SK-N-SH treated with all-trans-retinoic acid at 6 μM for 48 hours (cell line): Measurements from ENCODE around the gene DOK6.

Experiments used
- ATAC-seq: fragments of 200-7000 bp; cut with Tn5 transposase; 3 replicates; pipeline ENCODE4 v1.9.1; 2020; ENCODE audit warnings: mild to moderate bottlenecking, moderate library complexity
- BACH2 ChIP-seq: fragments of 250-450 bp; sonication (Bioruptor Pico); IDR thresholded peaks from 2 replicates; pipeline ENCODE4 v1.9.0; 2021; ENCODE audit warnings: mild to moderate bottlenecking, borderline replicate concordance
- CREB5 ChIP-seq: fragments of 250-450 bp; sonication (Bioruptor Pico); IDR thresholded peaks from 2 replicates; pipeline ENCODE4 v1.5.1; 2020; ENCODE audit warnings: low read depth, mild to moderate bottlenecking, moderate library complexity
- CSDC2 ChIP-seq: fragments of 250-450 bp; sonication (Bioruptor Pico); IDR thresholded peaks from 2 replicates; pipeline ENCODE4 v1.5.0; 2020; ENCODE audit warnings: mild to moderate bottlenecking, moderate library complexity
- CSRNP3 ChIP-seq: fragments of 250-450 bp; sonication (Bioruptor Pico); IDR thresholded peaks from 2 replicates; pipeline ENCODE4 v1.5.1; 2021; ENCODE audit warnings: mild to moderate bottlenecking, moderate library complexity
- ESRRG ChIP-seq: fragments of 250-450 bp; sonication (Bioruptor Pico); IDR thresholded peaks from 2 replicates; pipeline ENCODE4 v1.6.1; 2021; ENCODE audit warnings: mild to moderate bottlenecking
- PPARA ChIP-seq: fragments of 250-450 bp; sonication (Bioruptor Pico); IDR thresholded peaks from 2 replicates; pipeline ENCODE4 v1.5.0; 2020; ENCODE audit warnings: mild to moderate bottlenecking, borderline replicate concordance
- SNAI2 ChIP-seq: fragments of 250-450 bp; sonication (Bioruptor Pico); IDR thresholded peaks from 2 replicates; pipeline ENCODE4 v1.5.0; 2020; ENCODE audit warnings: mild to moderate bottlenecking, moderate library complexity
- TOX ChIP-seq: fragments of 250-450 bp; sonication (Bioruptor Pico); IDR thresholded peaks from 2 replicates; pipeline ENCODE4 v1.8.0; 2021; ENCODE audit warnings: mild to moderate bottlenecking, moderate library complexity, borderline replicate concordance
- TSHZ2 ChIP-seq: fragments of 250-450 bp; sonication (Bioruptor Pico); IDR thresholded peaks from 2 replicates; pipeline ENCODE4 v1.5.0; 2020; ENCODE audit warnings: mild to moderate bottlenecking, moderate library complexity
- ZFP30 ChIP-seq: fragments of 450-650 bp; formaldehyde crosslinking; IDR thresholded peaks from 2 replicates; pipeline ENCODE4 v1.5.0; 2022; ENCODE audit warnings: mild to moderate bottlenecking, moderate library complexity
- ZNF565 ChIP-seq: fragments of 450-650 bp; formaldehyde crosslinking; conservative IDR thresholded peaks from 2 replicates; pipeline ENCODE4 v1.5.0; 2020; ENCODE audit warnings: low read depth, mild to moderate bottlenecking, moderate library complexity
- TF ChIP-seq, protein P1 (sequence below): fragments of 250-450 bp; sonication (Bioruptor Pico); IDR thresholded peaks from 2 replicates; pipeline ENCODE4 v1.8.0; 2020; ENCODE audit warnings: mild to moderate bottlenecking, moderate library complexity, borderline replicate concordance
- TF ChIP-seq, protein P2 (sequence below): fragments of 250-450 bp; sonication (Bioruptor Pico); IDR thresholded peaks from 2 replicates; pipeline ENCODE4 v1.8.0; 2021; ENCODE audit warnings: low read depth, mild to moderate bottlenecking, moderate library complexity, borderline replicate concordance

Gene DOK6

GRCh38 chr18:69596345-69596744, 195.7 kb downstream of the DOK6 start (continued):
- TF ChIP-seq, protein P1, sequence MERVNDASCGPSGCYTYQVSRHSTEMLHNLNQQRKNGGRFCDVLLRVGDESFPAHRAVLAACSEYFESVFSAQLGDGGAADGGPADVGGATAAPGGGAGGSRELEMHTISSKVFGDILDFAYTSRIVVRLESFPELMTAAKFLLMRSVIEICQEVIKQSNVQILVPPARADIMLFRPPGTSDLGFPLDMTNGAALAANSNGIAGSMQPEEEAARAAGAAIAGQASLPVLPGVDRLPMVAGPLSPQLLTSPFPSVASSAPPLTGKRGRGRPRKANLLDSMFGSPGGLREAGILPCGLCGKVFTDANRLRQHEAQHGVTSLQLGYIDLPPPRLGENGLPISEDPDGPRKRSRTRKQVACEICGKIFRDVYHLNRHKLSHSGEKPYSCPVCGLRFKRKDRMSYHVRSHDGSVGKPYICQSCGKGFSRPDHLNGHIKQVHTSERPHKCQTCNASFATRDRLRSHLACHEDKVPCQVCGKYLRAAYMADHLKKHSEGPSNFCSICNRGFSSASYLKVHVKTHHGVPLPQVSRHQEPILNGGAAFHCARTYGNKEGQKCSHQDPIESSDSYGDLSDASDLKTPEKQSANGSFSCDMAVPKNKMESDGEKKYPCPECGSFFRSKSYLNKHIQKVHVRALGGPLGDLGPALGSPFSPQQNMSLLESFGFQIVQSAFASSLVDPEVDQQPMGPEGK = no peak
- TF ChIP-seq CREB5 (no peak), SNAI2 (CRISPR knock-in tag) (no peak), TOX (CRISPR knock-in tag) (no peak), PPARA (CRISPR knock-in tag) (no peak), BACH2 (no peak)

DNA sequence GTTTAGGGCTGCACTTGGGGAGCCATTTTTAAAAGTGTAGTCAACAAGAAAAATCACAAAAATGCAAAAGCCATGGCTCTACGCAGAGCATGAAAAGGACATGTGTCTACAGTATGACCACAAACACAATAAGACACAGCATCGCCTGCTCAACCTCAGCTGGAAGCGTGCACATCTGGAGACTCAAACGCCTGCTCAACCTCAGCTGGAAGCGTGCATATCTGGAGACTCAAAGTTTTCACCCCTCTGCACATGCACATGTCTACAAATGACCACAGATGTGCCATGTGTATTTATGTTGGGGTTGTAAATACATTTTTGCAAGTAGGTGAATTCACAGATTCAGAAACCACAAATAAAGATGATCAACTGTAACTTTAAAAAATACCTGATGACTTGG, 196.9 kb downstream of the DOK6 start:
- TF ChIP-seq TSHZ2 = no peak
- ATAC-seq = no peak

DNA sequence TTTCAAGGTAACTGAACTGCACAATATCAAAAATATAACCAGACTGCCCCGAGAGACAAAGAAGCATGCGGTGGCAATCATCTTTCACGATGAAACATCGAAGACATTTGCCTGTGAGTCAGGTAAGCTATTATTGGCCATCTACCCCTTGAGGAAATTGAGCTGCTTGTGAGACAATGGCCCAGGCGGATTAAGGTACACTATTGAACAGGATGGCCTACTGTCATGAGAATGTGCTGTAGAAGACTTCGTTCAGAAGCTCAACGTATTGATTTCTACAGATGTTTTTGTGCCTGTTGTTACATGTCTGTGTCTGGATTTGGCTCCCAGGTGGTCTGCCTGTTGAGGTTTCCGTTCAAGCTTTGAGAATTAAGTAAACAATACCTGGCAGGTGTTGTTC, 198.7 kb downstream of the DOK6 start:
- no peak for TF ChIP-seq ZNF565 (CRISPR knock-in tag)
- no peak for TF ChIP-seq CREB5
- no peak for TF ChIP-seq CSDC2 (CRISPR knock-in tag)
- TF ChIP-seq TSHZ2 = no peak
- TF ChIP-seq, protein P1 = no peak
- no peak for TF ChIP-seq ZFP30
- TF ChIP-seq CSRNP3 (CRISPR knock-in tag) = no peak
- no peak for TF ChIP-seq ESRRG (CRISPR knock-in tag)
- ATAC-seq = no peak

DNA sequence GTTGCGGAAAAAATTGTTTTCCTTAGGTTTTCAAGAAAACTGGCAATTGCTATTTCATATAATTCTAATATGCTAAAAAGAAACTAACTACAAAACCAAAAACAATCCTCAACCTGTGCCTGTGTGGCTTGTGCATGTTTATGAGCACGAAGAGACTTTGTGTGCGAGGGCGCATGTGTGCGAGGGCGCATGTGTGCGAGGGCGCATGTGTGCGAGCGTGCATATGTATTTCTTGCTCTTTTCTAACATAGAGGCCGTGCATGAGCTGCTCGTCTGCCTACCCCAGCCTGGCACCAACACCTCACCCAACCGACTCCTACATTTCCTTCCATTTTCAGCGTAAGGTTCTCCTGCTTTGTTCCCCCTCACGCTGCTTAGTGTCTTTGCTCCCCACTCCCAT, 211.6 kb downstream of the DOK6 start:
- TF ChIP-seq CREB5 (no peak), PPARA (CRISPR knock-in tag) (no peak), CSDC2 (CRISPR knock-in tag) (no peak)
- TF ChIP-seq, protein P2, sequence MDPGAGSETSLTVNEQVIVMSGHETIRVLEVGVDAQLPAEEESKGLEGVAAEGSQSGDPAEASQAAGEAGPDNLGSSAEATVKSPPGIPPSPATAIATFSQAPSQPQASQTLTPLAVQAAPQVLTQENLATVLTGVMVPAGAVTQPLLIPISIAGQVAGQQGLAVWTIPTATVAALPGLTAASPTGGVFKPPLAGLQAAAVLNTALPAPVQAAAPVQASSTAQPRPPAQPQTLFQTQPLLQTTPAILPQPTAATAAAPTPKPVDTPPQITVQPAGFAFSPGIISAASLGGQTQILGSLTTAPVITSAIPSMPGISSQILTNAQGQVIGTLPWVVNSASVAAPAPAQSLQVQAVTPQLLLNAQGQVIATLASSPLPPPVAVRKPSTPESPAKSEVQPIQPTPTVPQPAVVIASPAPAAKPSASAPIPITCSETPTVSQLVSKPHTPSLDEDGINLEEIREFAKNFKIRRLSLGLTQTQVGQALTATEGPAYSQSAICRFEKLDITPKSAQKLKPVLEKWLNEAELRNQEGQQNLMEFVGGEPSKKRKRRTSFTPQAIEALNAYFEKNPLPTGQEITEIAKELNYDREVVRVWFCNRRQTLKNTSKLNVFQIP (CRISPR knock-in tag) = no peak
- ATAC-seq = no peak
